Esophagus squamous epithelium (tissue), 5 donors: Measurements from ENCODE around the gene ITCH. TPM values are rescaled to one million over a fixed set of nuclear protein-coding genes. Genes with fewer than 3 reads are reported as not detected.

Source experiments
- DNase-seq: peaks from one replicate; lab custom pipeline; 2025; lab: John Stamatoyannopoulos, UW
- H3K27ac ChIP-seq, 4 donors: fragments of 200-600 bp; sonication (generic); one replicate each; pipeline ENCODE4 v1.5.1; 2016 to 2019; ENCODE audit warnings: mild to moderate bottlenecking in 1 of 4
- H3K27me3 ChIP-seq, 4 donors: fragments of 200-600 bp; sonication (generic); 1 replicate in 3 of 4; 2 replicates in 1 of 4; pipeline versions ENCODE4 v1.5.1 to v1.6.0; 2017 to 2021; ENCODE audit warnings: antibody characterized with exemption in 1 of 4
- H3K36me3 ChIP-seq, 3 donors: fragments of 200-600 bp; sonication (generic); one replicate each; pipeline ENCODE4 v1.5.1; 2016 to 2019
- H3K4me1 ChIP-seq, 3 donors: fragments of 200-600 bp; sonication (generic); one replicate each; pipeline ENCODE4 v1.5.1; 2017 to 2019
- H3K4me3 ChIP-seq, 4 donors: fragments of 200-600 bp; sonication (generic); 1 replicate in 3 of 4; 2 replicates in 1 of 4; pipeline ENCODE4 v1.5.1; 2016 to 2019; ENCODE audit warnings: mild to moderate bottlenecking in 2 of 4, moderate library complexity in 1 of 4
- H3K9me3 ChIP-seq, 3 donors: fragments of 200-600 bp; sonication (generic); one replicate each; pipeline ENCODE4 v1.5.1; 2016 to 2019
- CTCF ChIP-seq, 6 experiments: fragments of 450-650 bp in 4 of 6; fragments of 200-600 bp in 2 of 6; sonication (generic) in 2 of 6; IDR thresholded peaks; one replicate each; pipeline ENCODE4 v1.5.1; 2016 to 2019; ENCODE audit warnings: antibody characterized with exemption in 6 of 6, mild to moderate bottlenecking in 4 of 6, moderate library complexity in 4 of 6
- POLR2A ChIP-seq, 4 donors: fragments of 450-650 bp; IDR thresholded peaks; one replicate each; pipeline ENCODE4 v1.6.1; 2017; ENCODE audit warnings: antibody characterized with exemption in 4 of 4, mild to moderate bottlenecking in 4 of 4, moderate library complexity in 3 of 4
- WGBS, 2 donors: methylation state at CpG; one replicate each; pipeline ENCODE4 v1.1.5; 2018; 5-methylcytosine and 5-hydroxymethylcytosine counted together
- intact Hi-C: fragments of 100-400 bp; cut with DNase I; formaldehyde crosslinking; loops from one replicate; pipeline ENCODE4 v1.15.0; 2022
- total RNA-seq, 4 donors: library from RNA; depleted of rRNA; stranded (reverse); fragments of >200 nt; gene quantifications; one replicate each; pipeline ENCODE4 v1.1.0, GENCODE V29; 2016
- donor health status: DM: yes; HTN: yes; CAD: no.

Gene ITCH
- 10 to 100 TPM; 45.9 to 67.9 (median 54.5) TPM for total RNA-seq

GRCh38 chr20:34363062-34363464 is at the start of gene ITCH:
TSS of gene ITCH (plus strand) at chr20:34363273. CDS start at chr20:34393812, 30,539 bp downstream.
- no peaks in the 10 kb centered on the region for H3K9me3 ChIP-seq
- intact Hi-C loops: no loop called here
- WGBS, 2 donors: 0% methylated on average over 4 of the region's 32 CpGs
- peaks cover 32 to 61% (median 43%) of the 10 kb centered on the region in 3 donors for H3K4me1 ChIP-seq
- no peaks in the 10 kb centered on the region for H3K36me3 ChIP-seq
- TF ChIP-seq CTCF (IDR thresholded peaks at IDR 0.05) (no peak), POLR2A (IDR thresholded peaks at IDR 0.05) (peak in 3 of 4 donors; percentile 86 to 97 (median 94))
- no peaks in the 10 kb centered on the region for H3K27me3 ChIP-seq
- peak; percentile 73 for DNase-seq
- H3K4me3 ChIP-seq: peak within 1 kb of the TSS; percentile 86 to 99 (median 91)
- H3K27ac ChIP-seq: peak within 1 kb of the TSS; percentile 96 to 99 (median 98)

- Histone ChIP-seq H3K36me3 (no peaks in the 10 kb centered on the region), H3K27ac (peak overlapping the region in 3 of 4 donors; percentile 35 to 75 (median 64)), H3K4me1 (peaks cover 16 to 48% (median 18%) of the 10 kb centered on the region in 3 donors), H3K4me3 (no peak overlapping the region), H3K27me3 (peaks cover 0 to 14% (median 0%) of the 10 kb centered on the region in 4 donors), H3K9me3 (no peaks in the 10 kb centered on the region)
- WGBS, 2 donors: 69 to 79% methylated on average over 3 of the region's 3 CpGs
- intact Hi-C loops: loop anchor here (10.0 kb wide), 1 partner anchor 170 kb away; no protein-coding TSS in a partner anchor
- TF ChIP-seq POLR2A (IDR thresholded peaks at IDR 0.05) (no peak), CTCF (IDR thresholded peaks at IDR 0.05) (no peak)
- no peak for DNase-seq
These were observed 47.8 kb upstream of the ITCH start for GRCh38 chr20:34315236-34315635.

GRCh38 chr20:34316196-34316814 is 46.8 kb upstream of the ITCH start:
- Histone ChIP-seq H3K4me1 (peaks cover 13 to 40% (median 13%) of the 10 kb centered on the region in 3 donors), H3K27me3 (peaks cover 0 to 12% (median 0%) of the 10 kb centered on the region in 4 donors), H3K4me3 (no peak overlapping the region), H3K36me3 (no peaks in the 10 kb centered on the region), H3K27ac (peak overlapping the region in 1 of 4 donors; percentile 9), H3K9me3 (no peaks in the 10 kb centered on the region)
- TF ChIP-seq CTCF (IDR thresholded peaks at IDR 0.05): no peak
- no peak for TF ChIP-seq POLR2A (IDR thresholded peaks at IDR 0.05)
- 87 to 98% methylated on average over 6 of the region's 6 CpGs for WGBS, 2 donors
- intact Hi-C loops: loop anchor here (10.0 kb wide), 1 partner anchor 168 kb away; no protein-coding TSS in a partner anchor
- no peak for DNase-seq

- Histone ChIP-seq H3K4me1 (peaks cover 0 to 31% (median 0%) of the 10 kb centered on the region in 3 donors), H3K4me3 (no peak overlapping the region), H3K27ac (no peak overlapping the region), H3K36me3 (no peaks in the 10 kb centered on the region), H3K9me3 (no peaks in the 10 kb centered on the region), H3K27me3 (no peaks in the 10 kb centered on the region)
- DNase-seq: no peak
- 61 to 64% methylated on average over 3 to 4 of the region's 4 CpGs for WGBS, 2 donors
- intact Hi-C loops: loop anchor here (10.0 kb wide), 1 partner anchor 166 kb away; no protein-coding TSS in a partner anchor
- TF ChIP-seq CTCF (IDR thresholded peaks at IDR 0.05): no peak
- TF ChIP-seq POLR2A (IDR thresholded peaks at IDR 0.05): no peak
These were observed 44.2 kb upstream of the ITCH start for GRCh38 chr20:34318609-34319443.
